GM19238 (cell line): Measurements from ENCODE around the gene MRPL36.

Source experiments
- DNase-seq: peaks from one replicate; pipeline ENCODE4 v3.0.0; 2011; ENCODE audit warnings: low spot score; ENCODE audit not compliant: insufficient read length

Gene MRPL36

GRCh38 chr5:1782385-1783215, 17.0 kb downstream of the MRPL36 start:
- no peak for DNase-seq

GRCh38 chr5:1781726-1782384, 17.8 kb downstream of the MRPL36 start:
- DNase-seq: no peak

GRCh38 chr5:1781107-1781506, 18.5 kb downstream of the MRPL36 start:
- no peak for DNase-seq

- DNase-seq: no peak
Observed at GRCh38 chr5:1780614-1780930, 19.1 kb downstream of the MRPL36 start.

- DNase-seq: no peak
Observed at GRCh38 chr5:1779782-1780613, 19.6 kb downstream of the MRPL36 start.

GRCh38 chr5:1779021-1779680, 20.5 kb downstream of the MRPL36 start:
- DNase-seq: no peak

- no peak for DNase-seq
Observed at GRCh38 chr5:1778138-1779020, 21.3 kb downstream of the MRPL36 start.

GRCh38 chr5:1777281-1778137, 22.1 kb downstream of the MRPL36 start:
- no peak for DNase-seq

GRCh38 chr5:1776831-1777230, 22.8 kb downstream of the MRPL36 start:
- no peak for DNase-seq

- DNase-seq: no peak
Observed at GRCh38 chr5:1772634-1773033, 27.0 kb downstream of the MRPL36 start.

- DNase-seq: no peak
Observed at GRCh38 chr5:1771149-1772065, 28.2 kb downstream of the MRPL36 start.

GRCh38 chr5:1770443-1770802, 29.2 kb downstream of the MRPL36 start:
- DNase-seq: no peak

GRCh38 chr5:1769752-1770442, 29.7 kb downstream of the MRPL36 start:
- no peak for DNase-seq

GRCh38 chr5:1769017-1769640, 30.5 kb downstream of the MRPL36 start:
- no peak for DNase-seq

GRCh38 chr5:1768283-1769000, 31.2 kb downstream of the MRPL36 start:
- no peak for DNase-seq

- DNase-seq: no peak
Observed at GRCh38 chr5:1767524-1768282, 31.9 kb downstream of the MRPL36 start.
